ENCODE measurements around the gene REEP5. TPM values are rescaled to one million over a fixed set of nuclear protein-coding genes. Genes with fewer than 3 reads are reported as not detected.

The REEP5 gene
- total RNA-seq, 1 experiment from 2014 or later = 46.2 TPM

GRCh38 chr5:112847306-112847705, 74.7 kb downstream of the REEP5 start:
- Histone ChIP-seq H3K9me3 (ENCODE audit: control insufficient read depth, low read depth, low read length) (no peaks in the 10 kb centered on the region), H3K9ac (ENCODE audit: extremely low read depth, insufficient read length, low read length) (no peak overlapping the region), H3K4me2 (ENCODE audit: insufficient read depth, insufficient read length, low read length) (no peak overlapping the region), H3K23ac (ENCODE audit: insufficient read length, low read depth, low read length) (no peak overlapping the region), H3K79me1 (ENCODE audit: insufficient read depth, low read depth, low read length, poor library complexity, severe bottlenecking) (no peaks in the 10 kb centered on the region), H2BK120ac (ENCODE audit: low read depth, low read length, poor library complexity, severe bottlenecking) (no peak overlapping the region), H4K91ac (ENCODE audit: insufficient read length, low read depth, low read length) (no peak overlapping the region), H2BK20ac (ENCODE audit: low read depth, low read length, poor library complexity, severe bottlenecking) (no peak overlapping the region), H3K18ac (ENCODE audit: insufficient read length, low read depth, low read length) (no peak overlapping the region), H2BK5ac (ENCODE audit: insufficient read length, low read length) (no peak overlapping the region), H4K5ac (ENCODE audit: insufficient read length, low read depth, low read length) (no peak overlapping the region), H3K14ac (ENCODE audit: insufficient read depth, low read length) (no peak overlapping the region), H2AFZ (ENCODE audit: low read length) (no peak overlapping the region), H4K8ac (replicated peaks; ENCODE audit: insufficient read length, low read depth, low read length) (no peak overlapping the region), H2BK15ac (ENCODE audit: low read depth, low read length) (no peak overlapping the region), H3K56ac (ENCODE audit: insufficient read length, low read depth, low read length) (no peak overlapping the region), H3K27ac (ENCODE audit: insufficient read length, low read depth, low read length) (no peak overlapping the region), H3K79me2 (ENCODE audit: insufficient read depth, low read length) (no peaks in the 10 kb centered on the region), H3K27me3 (ENCODE audit: insufficient read depth, low read length) (no peaks in the 10 kb centered on the region), H4K20me1 (ENCODE audit: control insufficient read depth, insufficient read depth, insufficient read length) (no peaks in the 10 kb centered on the region), H3K4me1 (ENCODE audit: insufficient read depth, low read length) (peaks cover 8% of the 10 kb centered on the region), H3K4ac (ENCODE audit: low read depth, low read length) (no peak overlapping the region), H3K23me2 (ENCODE audit: insufficient read length, low read depth, low read length, poor library complexity, severe bottlenecking) (no peaks in the 10 kb centered on the region), H2AK5ac (ENCODE audit: insufficient read length, low read length) (no peak overlapping the region), H3T11ph (ENCODE audit: low read length) (no peak overlapping the region), H2BK12ac (ENCODE audit: insufficient read length, low read depth, low read length) (no peak overlapping the region)
- TF ChIP-seq CTCF (conservative IDR thresholded peaks at IDR 0.05) = no peak
- Mint-ChIP-seq H3K4me1 (peaks cover 14 to 19% of the 10 kb centered on the region in 2 experiments), H3K4me3 (no peak overlapping the region), H3K9me3 (peaks cover 4 to 5% of the 10 kb centered on the region in 2 experiments; a peak in 3 of 5 replicates), H3K27me3 (ENCODE audit: low read depth) (no peaks in the 10 kb centered on the region), H3K27ac (no peak overlapping the region), H3K36me3 (ENCODE audit: insufficient read depth in 1 of 3, low read depth in 3 of 3) (peaks cover 6 to 9% (median 9%) of the 10 kb centered on the region in 3 experiments; a peak in 6 of 7 replicates)
- DNase-seq = no peak
